HCT116 (cell line): Measurements from ENCODE around the gene PKHD1. TPM values are rescaled to one million over a fixed set of nuclear protein-coding genes. Genes with fewer than 3 reads are reported as not detected.

Source experiments
- ATAC-seq: fragments of 200-7000 bp; cut with Tn5 transposase; 2 replicates; pipeline ENCODE4 v1.9.1; 2020; ENCODE audit warnings: mild to moderate bottlenecking, moderate library complexity
- BruUV-seq: library from RNA; stranded (reverse); fragments of 400-500 nt; replicated peaks from 2 replicates; lab custom pipeline; 2021; lab: Mats Ljungman, UMichigan
- CTCF ChIA-PET: fragments of 300-600 bp; sonication (Branson Sonifier 250); formaldehyde crosslinking; loops from one replicate; lab custom pipeline; 2021; ENCODE audit warnings: antibody characterized with exemption; lab: Charles Lee
- POLR2A ChIA-PET: fragments of 300-600, 350-600 bp; sonication (Branson Sonifier 250); formaldehyde crosslinking; loops from one replicate; lab custom pipeline; 2021; ENCODE audit warnings: antibody characterized with exemption; lab: Charles Lee
- RAD21 ChIA-PET, 2 experiments: fragments of 300-600 bp; sonication (Branson Sonifier 250); formaldehyde crosslinking; loops; one replicate each; lab custom pipeline; 2023; ENCODE audit warnings: low total read pairs in 2 of 2; ENCODE audit not compliant: uncharacterized antibody in 2 of 2, unreplicated experiment in 2 of 2, low non-redundant PET in 1 of 2; lab: Charles Lee
- DNase-seq: peaks from one replicate; pipeline ENCODE4 v3.0.0-alpha.2; 2010; ENCODE audit warnings: low read depth, low spot score
- H2AFZ ChIP-seq: fragments of 200-600 bp; shearing (Covaris generic), sonication (generic); 2 replicates; pipeline ENCODE4 v1.6.1; 2017; ENCODE audit warnings: low read depth, mixed run types, mixed read lengths, antibody characterized with exemption, low read length; ENCODE audit not compliant: poor library complexity, severe bottlenecking
- H3K27ac ChIP-seq: 2 replicates; pipeline ENCODE4 v1.5.1; 2012; ENCODE audit warnings: low read depth, low read length
- H3K27me3 ChIP-seq: fragments of 200-600 bp; sonication (generic); 2 replicates; pipeline ENCODE4 v1.6.1; 2016; ENCODE audit warnings: mixed run types, low read length, mixed read lengths; ENCODE audit not compliant: insufficient read depth
- H3K36me3 ChIP-seq, 2 experiments: fragments of 200-500 bp in 1 of 2; fragments of 200-600 bp in 1 of 2; sonication (Bioruptor generic) in 1 of 2; sonication (generic) in 1 of 2; 2 replicates each; pipeline versions ENCODE4 v1.5.1 to v1.6.1; 2014 to 2016; ENCODE audit warnings: low read length in 2 of 2, inconsistent platforms in 1 of 2, mixed read lengths in 1 of 2, mixed run types in 1 of 2; ENCODE audit not compliant: insufficient read depth in 2 of 2, control insufficient read depth in 1 of 2
- H3K4me1 ChIP-seq, 2 experiments: fragments of 200-600 bp in 1 of 2; sonication (generic) in 1 of 2; 2 replicates each; pipeline versions ENCODE4 v1.5.1 to v1.6.1; 2012 to 2017; ENCODE audit warnings: low read length in 2 of 2, inconsistent platforms in 1 of 2, mild to moderate bottlenecking in 1 of 2, mixed read lengths in 1 of 2, mixed run types in 1 of 2, moderate library complexity in 1 of 2; ENCODE audit not compliant: insufficient read depth in 2 of 2, control insufficient read depth in 1 of 2
- H3K4me2 ChIP-seq: fragments of 200-600 bp; sonication (generic); 2 replicates; pipeline ENCODE4 v1.6.1; 2017; ENCODE audit warnings: mixed run types, low read length, mixed read lengths
- H3K4me3 ChIP-seq, 2 experiments: fragments of 200-600 bp in 1 of 2; sonication (generic) in 1 of 2; replicated peaks in 1 of 2; 2 replicates each; pipeline ENCODE4 v1.5.1; 2011 to 2016; ENCODE audit warnings: low read length in 2 of 2, control low read depth in 1 of 2, low read depth in 1 of 2, mild to moderate bottlenecking in 1 of 2, mixed read lengths in 1 of 2, mixed run types in 1 of 2
- H3K79me2 ChIP-seq: fragments of 200-600 bp; sonication (generic); 2 replicates; pipeline ENCODE4 v1.6.1; 2017; ENCODE audit warnings: mild to moderate bottlenecking, mixed run types, low read length, moderate library complexity, mixed read lengths; ENCODE audit not compliant: insufficient read depth
- H3K9ac ChIP-seq: fragments of 200-600 bp; sonication (generic); 2 replicates; pipeline ENCODE4 v1.6.1; 2016; ENCODE audit warnings: low read length, mixed read lengths
- H3K9me2 ChIP-seq: fragments of 200-600 bp; sonication (generic), shearing (Covaris generic); 2 replicates; pipeline ENCODE4 v1.6.1; 2017; ENCODE audit warnings: mixed run types, mild to moderate bottlenecking, moderate library complexity; ENCODE audit not compliant: insufficient read depth
- H3K9me3 ChIP-seq, 2 experiments: fragments of 200-500 bp in 1 of 2; fragments of 200-600 bp in 1 of 2; sonication (Bioruptor generic) in 1 of 2; sonication (generic) in 1 of 2; 2 replicates each; pipeline ENCODE4 v1.6.1; 2014 to 2017; ENCODE audit warnings: low read length in 2 of 2, mixed read lengths in 2 of 2, inconsistent platforms in 1 of 2, low read depth in 1 of 2, mild to moderate bottlenecking in 1 of 2, mixed run types in 1 of 2, moderate library complexity in 1 of 2; ENCODE audit not compliant: control insufficient read depth in 1 of 2, insufficient read depth in 1 of 2
- H4K20me1 ChIP-seq: fragments of 200-600 bp; sonication (generic), shearing (Covaris generic); 2 replicates; pipeline ENCODE4 v1.6.1; 2017; ENCODE audit warnings: mixed run types, mild to moderate bottlenecking, moderate library complexity; ENCODE audit not compliant: insufficient read depth
- CBX3 ChIP-seq: IDR thresholded peaks from 2 replicates; pipeline ENCODE4 v1.6.1; 2012; ENCODE audit warnings: low read depth
- CEBPB ChIP-seq: IDR thresholded peaks from 2 replicates; pipeline ENCODE4 v1.6.1; 2012; ENCODE audit warnings: low read depth
- CTCF ChIP-seq, 3 experiments: fragments of 200-600 bp in 1 of 3; sonication (generic) in 1 of 3; IDR thresholded peaks in 2 of 3; conservative IDR thresholded peaks in 1 of 3; 2 replicates each; pipeline ENCODE4 v1.5.1; 2012 to 2017; ENCODE audit warnings: low read depth in 2 of 3, low read length in 2 of 3, antibody characterized with exemption in 1 of 3, borderline replicate concordance in 1 of 3, control low read depth in 1 of 3, mild to moderate bottlenecking in 1 of 3, mixed read lengths in 1 of 3, mixed run types in 1 of 3, moderate library complexity in 1 of 3; ENCODE audit not compliant: insufficient read depth in 1 of 3
- ELF1 ChIP-seq: IDR thresholded peaks from 2 replicates; pipeline ENCODE4 v1.6.1; 2012; ENCODE audit warnings: low read depth, borderline replicate concordance
- JUND ChIP-seq: IDR thresholded peaks from 2 replicates; pipeline ENCODE4 v1.6.1; 2012
- POLR2AphosphoS5 ChIP-seq: IDR thresholded peaks from 2 replicates; pipeline ENCODE4 v1.6.1; 2011; ENCODE audit warnings: mild to moderate bottlenecking, low read depth, low read length, moderate library complexity
- RAD21 ChIP-seq: IDR thresholded peaks from 2 replicates; pipeline ENCODE4 v1.6.1; 2012; ENCODE audit warnings: low read depth, mild to moderate bottlenecking
- REST ChIP-seq: IDR thresholded peaks from 2 replicates; pipeline ENCODE4 v1.6.1; 2012; ENCODE audit warnings: low read depth
- SP1 ChIP-seq: IDR thresholded peaks from 2 replicates; pipeline ENCODE4 v1.6.1; 2012; ENCODE audit warnings: low read depth
- SRF ChIP-seq: IDR thresholded peaks from 2 replicates; pipeline ENCODE4 v1.6.1; 2012; ENCODE audit warnings: low read depth
- TCF7L2 ChIP-seq: IDR thresholded peaks from 2 replicates; pipeline ENCODE4 v1.7.0; 2011; ENCODE audit warnings: borderline replicate concordance, inconsistent platforms; ENCODE audit not compliant: insufficient read depth, insufficient read length; ENCODE audit errors: extremely low read depth
- ZBTB33 ChIP-seq: IDR thresholded peaks from 2 replicates; pipeline ENCODE4 v1.6.1; 2011; ENCODE audit warnings: mild to moderate bottlenecking, low read length, moderate library complexity; ENCODE audit not compliant: insufficient replicate concordance; ENCODE audit errors: extremely low read depth
- ZFX ChIP-seq: fragments of 450-650 bp; IDR thresholded peaks from 2 replicates; pipeline ENCODE4 v1.6.1; 2017
- intact Hi-C: fragments of 100-400 bp; cut with micrococcal nuclease; formaldehyde crosslinking; loops from 2 replicates; pipeline ENCODE4 v1.10.0; 2022
- total RNA-seq: library from RNA; stranded (reverse); gene quantifications from one replicate; pipeline ENCODE4 v1.2.1, GENCODE V29; 2021; ENCODE audit not compliant: unreplicated experiment

PKHD1 gene
- total RNA-seq, 1 experiment from 2014 or later, result not detected

GRCh38 chr6:51962354-51962753 lies 125.1 kb downstream of the PKHD1 start:
- DNase-seq (no peak), ATAC-seq (no peak)
- Histone ChIP-seq H3K4me2 (no peak overlapping the region), H2AFZ (no peak overlapping the region), H3K27me3 (peaks cover 10% of the 10 kb centered on the region; the same call in 1 of the 2 replicates), H3K27ac (no peak overlapping the region), H4K20me1 (no peaks in the 10 kb centered on the region), H3K79me2 (no peaks in the 10 kb centered on the region), H3K9me2 (no peaks in the 10 kb centered on the region), H3K4me3 (no peak overlapping the region), H3K36me3 (no peaks in the 10 kb centered on the region), H3K9ac (no peak overlapping the region), H3K4me1 (no peaks in the 10 kb centered on the region), H3K9me3 (no peaks in the 10 kb centered on the region)
- RAD21 ChIA-PET, result no interaction called here
- TF ChIP-seq REST (no peak), RAD21 (no peak)
- no TSS peak for BruUV-seq
- CTCF ChIA-PET, result no interaction called here
- intact Hi-C loops, result no loop called here
- POLR2A ChIA-PET, result no interaction called here

GRCh38 chr6:51960419-51960818 lies 127.0 kb downstream of the PKHD1 start:
- H3K36me3 ChIP-seq, result no peaks in the 10 kb centered on the region
- H3K9ac ChIP-seq, result no peak overlapping the region
- ChIA-PET RAD21 (no interaction called here), CTCF (interaction anchor here (0.6 to 1.8 kb wide), 9 partner anchors 8 to 1832 kb away, joined by 3 to 7 read pairs (median 4); no protein-coding TSS in a partner anchor), POLR2A (no interaction called here)
- H3K4me1 ChIP-seq, result no peaks in the 10 kb centered on the region
- no peak overlapping the region for H3K27ac ChIP-seq
- intact Hi-C loops, result loop anchor here (1.0 kb wide), 2 partner anchors 105 to 1144 kb away; no protein-coding TSS in a partner anchor
- H3K9me2 ChIP-seq, result no peaks in the 10 kb centered on the region
- no peak overlapping the region for H3K4me2 ChIP-seq
- H3K9me3 ChIP-seq, result no peaks in the 10 kb centered on the region
- ATAC-seq (no peak), DNase-seq (no peak)
- H2AFZ ChIP-seq, result no peak overlapping the region
- H3K4me3 ChIP-seq, result no peak overlapping the region
- H3K27me3 ChIP-seq, result 0 out of 2 replicates have a peak, but pooled peaks cover 6% of the 10 kb centered on the region
- BruUV-seq, result no TSS peak
- no peaks in the 10 kb centered on the region for H3K79me2 ChIP-seq
- no peaks in the 10 kb centered on the region for H4K20me1 ChIP-seq
- TF ChIP-seq SRF (no peak), ELF1 (no peak), CEBPB (no peak), CTCF (IDR thresholded peaks at IDR 0.05 in 2 of 3, conservative IDR thresholded peaks at IDR 0.05 in 1 of 3; ENCODE audit: borderline replicate concordance in 1 of 3, insufficient read depth in 1 of 3, low read depth in 2 of 3, low read length in 2 of 3) (no peak), SP1 (no peak), ZFX (no peak), TCF7L2 (no peak), CBX3 (no peak), RAD21 (no peak), ZBTB33 (no peak), POLR2AphosphoS5 (no peak), JUND (no peak)
